ENCODE measurements around the gene ZNF569. TPM values are rescaled to one million over a fixed set of nuclear protein-coding genes. Genes with fewer than 3 reads are reported as not detected.
A peak's percentile ranks its signal among the peaks of the same experiment; 100 is the strongest.

ZNF569 gene
- 6.9 and 7.1 TPM in 2 replicates for total RNA-seq

GRCh38 chr19:37466798-37467607 lies at the start of gene ZNF569:
Gene ZNF569, minus strand, starts transcription at chr19:37467444. Its CDS starts 22,523 bp downstream, at chr19:37444921.
- Histone ChIP-seq H3K27me3 (ENCODE audit: insufficient read depth, low read length) (no peaks in the 10 kb centered on the region), H3K27ac (ENCODE audit: low read depth, low read length) (peak within 1 kb of the TSS; percentile 74), H4K20me1 (ENCODE audit: insufficient read depth, low read length) (no peaks in the 10 kb centered on the region), H3K36me3 (ENCODE audit: insufficient read depth, low read length) (peaks cover 19% of the 10 kb centered on the region), H3K4me2 (ENCODE audit: insufficient read depth, low read length) (peak within 1 kb of the TSS; percentile 81), H2AFZ (ENCODE audit: low read length) (peak within 1 kb of the TSS; percentile 94), H3K4me3 (ENCODE audit: insufficient read depth, low read length) (peak within 1 kb of the TSS; percentile 91), H3K9me3 (ENCODE audit: low read depth, low read length) (no peaks in the 10 kb centered on the region), H3K79me2 (ENCODE audit: insufficient read depth, low read length) (peaks cover 22% of the 10 kb centered on the region), H3K4me1 (ENCODE audit: insufficient read depth, low read length) (no peaks in the 10 kb centered on the region)
- TF ChIP-seq CTCF (IDR thresholded peaks at IDR 0.05; ENCODE audit: extremely low read depth, low read depth, low read length) = no peak
- peak; percentile 95 for DNase-seq (ENCODE audit: insufficient read length, low spot score, missing footprints)

GRCh38 chr19:37513397-37513796 lies 46.2 kb upstream of the ZNF569 start:
- Histone ChIP-seq H3K27ac (ENCODE audit: low read depth, low read length) (no peak overlapping the region), H3K9me3 (ENCODE audit: low read depth, low read length) (peaks cover 3% of the 10 kb centered on the region), H3K79me2 (ENCODE audit: insufficient read depth, low read length) (no peaks in the 10 kb centered on the region), H4K20me1 (ENCODE audit: insufficient read depth, low read length) (no peaks in the 10 kb centered on the region), H2AFZ (ENCODE audit: low read length) (no peak overlapping the region), H3K4me3 (ENCODE audit: insufficient read depth, low read length) (no peak overlapping the region), H3K36me3 (ENCODE audit: insufficient read depth, low read length) (no peaks in the 10 kb centered on the region), H3K4me1 (ENCODE audit: insufficient read depth, low read length) (no peaks in the 10 kb centered on the region), H3K27me3 (ENCODE audit: insufficient read depth, low read length) (no peaks in the 10 kb centered on the region), H3K4me2 (ENCODE audit: insufficient read depth, low read length) (no peak overlapping the region)
- no peak for TF ChIP-seq CTCF (IDR thresholded peaks at IDR 0.05; ENCODE audit: extremely low read depth, low read depth, low read length)
- DNase-seq (ENCODE audit: insufficient read length, low spot score, missing footprints) = no peak

- no peaks in the 10 kb centered on the region for H3K36me3 ChIP-seq (ENCODE audit: insufficient read depth, low read length)
- peaks cover 3% of the 10 kb centered on the region for H3K9me3 ChIP-seq (ENCODE audit: low read depth, low read length)
- H3K4me3 ChIP-seq (ENCODE audit: insufficient read depth, low read length) = no peak overlapping the region
- no peak for TF ChIP-seq CTCF (IDR thresholded peaks at IDR 0.05; ENCODE audit: extremely low read depth, low read depth, low read length)
- no peaks in the 10 kb centered on the region for H3K79me2 ChIP-seq (ENCODE audit: insufficient read depth, low read length)
- H3K4me1 ChIP-seq (ENCODE audit: insufficient read depth, low read length) = no peaks in the 10 kb centered on the region
- no peaks in the 10 kb centered on the region for H4K20me1 ChIP-seq (ENCODE audit: insufficient read depth, low read length)
- no peak overlapping the region for H3K4me2 ChIP-seq (ENCODE audit: insufficient read depth, low read length)
- no peaks in the 10 kb centered on the region for H3K27me3 ChIP-seq (ENCODE audit: insufficient read depth, low read length)
- no peak for DNase-seq (ENCODE audit: insufficient read length, low spot score, missing footprints)
- no peak overlapping the region for H2AFZ ChIP-seq (ENCODE audit: low read length)
- H3K27ac ChIP-seq (ENCODE audit: low read depth, low read length) = no peak overlapping the region
Measured at GRCh38 chr19:37511821-37512220, 44.6 kb upstream of the ZNF569 start.

- no peak overlapping the region for H3K4me3 ChIP-seq (ENCODE audit: insufficient read depth, low read length)
- no peaks in the 10 kb centered on the region for H3K4me1 ChIP-seq (ENCODE audit: insufficient read depth, low read length)
- H3K9me3 ChIP-seq (ENCODE audit: low read depth, low read length) = peaks cover 3% of the 10 kb centered on the region
- no peak for DNase-seq (ENCODE audit: insufficient read length, low spot score, missing footprints)
- H3K79me2 ChIP-seq (ENCODE audit: insufficient read depth, low read length) = no peaks in the 10 kb centered on the region
- no peak overlapping the region for H2AFZ ChIP-seq (ENCODE audit: low read length)
- H3K4me2 ChIP-seq (ENCODE audit: insufficient read depth, low read length) = no peak overlapping the region
- H3K27me3 ChIP-seq (ENCODE audit: insufficient read depth, low read length) = no peaks in the 10 kb centered on the region
- no peak for TF ChIP-seq CTCF (IDR thresholded peaks at IDR 0.05; ENCODE audit: extremely low read depth, low read depth, low read length)
- H4K20me1 ChIP-seq (ENCODE audit: insufficient read depth, low read length) = no peaks in the 10 kb centered on the region
- H3K27ac ChIP-seq (ENCODE audit: low read depth, low read length) = no peak overlapping the region
- H3K36me3 ChIP-seq (ENCODE audit: insufficient read depth, low read length) = no peaks in the 10 kb centered on the region
Measured at GRCh38 chr19:37511186-37511585, 43.9 kb upstream of the ZNF569 start.
